22Rv1 (cell line): ENCODE results near the gene BFSP2.

Source experiments
- ZFX ChIP-seq: fragments of 450-650 bp; IDR thresholded peaks from 2 replicates; pipeline ENCODE4 v1.6.1; 2017; ENCODE audit warnings: antibody characterized with exemption, borderline replicate concordance
- TF ChIP-seq, protein P1 (sequence below): fragments of 450-650 bp; IDR thresholded peaks from 2 replicates; pipeline ENCODE4 v1.5.1; 2017; ENCODE audit warnings: mild to moderate bottlenecking

DNA sequence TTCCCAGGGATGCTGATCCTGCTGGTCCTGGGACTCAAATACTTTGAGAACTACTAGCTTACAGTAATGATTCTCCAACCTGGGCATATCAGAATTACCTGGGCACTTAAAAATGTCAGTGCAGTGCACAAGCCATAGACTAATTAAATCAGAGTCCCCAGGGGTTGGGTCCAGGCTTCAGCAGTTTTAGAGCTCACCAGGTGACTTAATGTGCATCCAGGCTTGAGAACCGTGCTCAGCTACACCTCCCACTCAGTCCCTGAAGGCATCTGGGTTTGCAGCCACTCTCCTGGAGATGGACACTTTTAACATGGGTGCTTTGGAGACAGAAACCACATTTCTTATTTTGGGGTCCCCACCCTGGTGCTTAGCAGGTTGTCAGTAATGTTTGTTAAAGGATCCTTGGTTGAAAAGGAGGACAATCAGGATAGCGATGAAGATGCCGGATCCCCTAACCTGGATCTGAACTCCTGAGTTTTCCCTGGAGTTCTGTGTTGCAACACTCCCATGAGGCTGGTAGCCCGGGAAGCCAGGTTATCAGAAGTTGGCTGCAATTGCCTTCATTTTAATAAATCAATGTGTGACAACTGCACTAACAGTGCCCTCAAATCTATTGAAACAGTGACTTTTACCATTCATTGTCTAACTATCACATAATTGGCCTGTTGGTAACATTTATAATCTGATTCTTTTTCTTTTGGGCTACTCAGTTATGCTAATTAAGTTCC, 48.1 kb downstream of the BFSP2 start:
- TF ChIP-seq, protein P1, sequence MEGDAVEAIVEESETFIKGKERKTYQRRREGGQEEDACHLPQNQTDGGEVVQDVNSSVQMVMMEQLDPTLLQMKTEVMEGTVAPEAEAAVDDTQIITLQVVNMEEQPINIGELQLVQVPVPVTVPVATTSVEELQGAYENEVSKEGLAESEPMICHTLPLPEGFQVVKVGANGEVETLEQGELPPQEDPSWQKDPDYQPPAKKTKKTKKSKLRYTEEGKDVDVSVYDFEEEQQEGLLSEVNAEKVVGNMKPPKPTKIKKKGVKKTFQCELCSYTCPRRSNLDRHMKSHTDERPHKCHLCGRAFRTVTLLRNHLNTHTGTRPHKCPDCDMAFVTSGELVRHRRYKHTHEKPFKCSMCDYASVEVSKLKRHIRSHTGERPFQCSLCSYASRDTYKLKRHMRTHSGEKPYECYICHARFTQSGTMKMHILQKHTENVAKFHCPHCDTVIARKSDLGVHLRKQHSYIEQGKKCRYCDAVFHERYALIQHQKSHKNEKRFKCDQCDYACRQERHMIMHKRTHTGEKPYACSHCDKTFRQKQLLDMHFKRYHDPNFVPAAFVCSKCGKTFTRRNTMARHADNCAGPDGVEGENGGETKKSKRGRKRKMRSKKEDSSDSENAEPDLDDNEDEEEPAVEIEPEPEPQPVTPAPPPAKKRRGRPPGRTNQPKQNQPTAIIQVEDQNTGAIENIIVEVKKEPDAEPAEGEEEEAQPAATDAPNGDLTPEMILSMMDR, result no peak
- TF ChIP-seq ZFX, result no peak
